DND-41 (cell line): ENCODE measurements around the gene CASQ2.

Source experiments
- EZH2 ChIP-seq: IDR thresholded peaks from 3 replicates; pipeline ENCODE4 v1.6.1; 2012; ENCODE audit warnings: borderline replicate concordance, low read depth, mild to moderate bottlenecking, moderate library complexity, low read length, inconsistent platforms; ENCODE audit not compliant: severe bottlenecking
- TF ChIP-seq, protein P1 (sequence below): IDR thresholded peaks from 2 replicates; pipeline ENCODE4 v1.5.1; 2012; ENCODE audit warnings: borderline replicate concordance, low read length, moderate library complexity, mild to moderate bottlenecking; ENCODE audit not compliant: poor library complexity, severe bottlenecking; ENCODE audit errors: extremely low read depth

DNA sequence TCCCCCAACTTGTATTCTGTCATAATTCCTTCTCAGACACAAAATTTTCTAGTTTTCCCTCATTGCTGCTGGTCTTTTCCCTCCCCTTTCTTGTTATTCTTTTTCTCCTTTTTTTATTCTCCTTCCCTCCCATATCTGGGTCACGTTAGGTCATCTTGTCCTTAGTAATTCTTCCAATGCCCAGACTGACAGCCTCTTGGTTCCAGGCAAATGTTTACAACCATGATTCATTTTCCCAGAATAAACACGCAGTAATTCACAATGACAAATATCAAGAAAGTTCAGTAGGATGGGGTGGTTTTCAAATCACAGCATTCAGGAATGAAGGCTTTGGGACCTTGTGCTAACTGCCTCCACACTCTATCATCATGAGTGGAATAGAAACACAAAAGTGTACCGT is 47.2 kb upstream of the CASQ2 start:
- TF ChIP-seq EZH2: no peak
- TF ChIP-seq, protein P1, sequence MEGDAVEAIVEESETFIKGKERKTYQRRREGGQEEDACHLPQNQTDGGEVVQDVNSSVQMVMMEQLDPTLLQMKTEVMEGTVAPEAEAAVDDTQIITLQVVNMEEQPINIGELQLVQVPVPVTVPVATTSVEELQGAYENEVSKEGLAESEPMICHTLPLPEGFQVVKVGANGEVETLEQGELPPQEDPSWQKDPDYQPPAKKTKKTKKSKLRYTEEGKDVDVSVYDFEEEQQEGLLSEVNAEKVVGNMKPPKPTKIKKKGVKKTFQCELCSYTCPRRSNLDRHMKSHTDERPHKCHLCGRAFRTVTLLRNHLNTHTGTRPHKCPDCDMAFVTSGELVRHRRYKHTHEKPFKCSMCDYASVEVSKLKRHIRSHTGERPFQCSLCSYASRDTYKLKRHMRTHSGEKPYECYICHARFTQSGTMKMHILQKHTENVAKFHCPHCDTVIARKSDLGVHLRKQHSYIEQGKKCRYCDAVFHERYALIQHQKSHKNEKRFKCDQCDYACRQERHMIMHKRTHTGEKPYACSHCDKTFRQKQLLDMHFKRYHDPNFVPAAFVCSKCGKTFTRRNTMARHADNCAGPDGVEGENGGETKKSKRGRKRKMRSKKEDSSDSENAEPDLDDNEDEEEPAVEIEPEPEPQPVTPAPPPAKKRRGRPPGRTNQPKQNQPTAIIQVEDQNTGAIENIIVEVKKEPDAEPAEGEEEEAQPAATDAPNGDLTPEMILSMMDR: no peak
